T47D (cell line): ENCODE results near the gene TPP1.
A peak's percentile ranks its signal among the peaks of the same experiment; 100 is the strongest.

Experiments used
- DNase-seq, 2 experiments: peaks; one replicate each; pipeline versions ENCODE4 v3.0.0 to v3.0.0-alpha.2; 2011 to 2012; ENCODE audit warnings: low read depth in 1 of 2, low spot score in 1 of 2
- JUND ChIP-seq: IDR thresholded peaks from 2 replicates; pipeline ENCODE4 v1.6.1; 2012; ENCODE audit warnings: low read depth
- in situ Hi-C: cut with HindIII; loops from 2 replicates; pipeline ENCODE4 v1.10.0; 2016; ENCODE audit warnings: low sequenced_read_pairs, low pct_unique_long_range_greater_than_20kb

The TPP1 gene

DNA sequence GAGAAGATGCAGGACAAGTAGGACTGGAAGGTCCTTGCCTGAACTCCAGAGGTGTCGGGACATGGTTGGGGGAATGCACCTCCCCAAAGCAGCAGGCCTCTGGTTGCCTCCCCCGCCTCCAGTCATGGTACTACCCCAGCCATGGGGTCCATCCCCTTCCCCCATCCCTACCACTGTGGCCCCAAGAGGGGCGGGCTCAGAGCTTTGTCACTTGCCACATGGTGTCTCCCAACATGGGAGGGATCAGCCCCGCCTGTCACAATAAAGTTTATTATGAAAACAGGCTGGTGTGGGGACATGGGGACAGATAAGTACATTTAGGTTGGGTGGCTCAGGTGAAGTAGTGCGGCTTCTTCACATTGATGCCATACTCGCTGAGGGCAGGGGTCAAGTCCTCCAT is 8.6 kb downstream of the TPP1 start:
- no peak for TF ChIP-seq JUND
- DNase-seq, result no peak
- in situ Hi-C loops, result no loop called here

DNA sequence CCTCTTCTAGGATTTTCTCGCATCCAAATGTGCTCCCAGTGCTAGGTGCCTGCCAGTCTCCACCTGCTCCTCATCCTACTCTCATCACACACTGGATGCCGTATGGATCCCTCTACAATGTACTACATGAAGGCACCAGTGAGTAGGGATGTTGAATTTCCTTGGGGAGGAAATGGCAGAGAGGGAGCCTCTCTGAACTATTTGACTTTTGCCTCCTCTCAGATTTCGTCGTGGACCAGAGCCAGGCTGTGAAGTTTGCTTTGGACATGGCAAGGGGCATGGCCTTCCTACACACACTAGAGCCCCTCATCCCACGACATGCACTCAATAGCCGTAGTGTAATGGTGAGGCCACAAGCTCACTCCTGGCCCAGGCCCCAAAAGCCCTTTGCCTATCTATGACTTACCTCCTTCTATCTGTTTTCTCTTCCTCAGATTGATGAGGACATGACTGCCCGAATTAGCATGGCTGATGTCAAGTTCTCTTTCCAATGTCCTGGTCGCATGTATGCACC is 9.7 kb downstream of the TPP1 start:
- in situ Hi-C loops, result no loop called here
- TF ChIP-seq JUND, result no peak
- DNase-seq, result no peak

DNA sequence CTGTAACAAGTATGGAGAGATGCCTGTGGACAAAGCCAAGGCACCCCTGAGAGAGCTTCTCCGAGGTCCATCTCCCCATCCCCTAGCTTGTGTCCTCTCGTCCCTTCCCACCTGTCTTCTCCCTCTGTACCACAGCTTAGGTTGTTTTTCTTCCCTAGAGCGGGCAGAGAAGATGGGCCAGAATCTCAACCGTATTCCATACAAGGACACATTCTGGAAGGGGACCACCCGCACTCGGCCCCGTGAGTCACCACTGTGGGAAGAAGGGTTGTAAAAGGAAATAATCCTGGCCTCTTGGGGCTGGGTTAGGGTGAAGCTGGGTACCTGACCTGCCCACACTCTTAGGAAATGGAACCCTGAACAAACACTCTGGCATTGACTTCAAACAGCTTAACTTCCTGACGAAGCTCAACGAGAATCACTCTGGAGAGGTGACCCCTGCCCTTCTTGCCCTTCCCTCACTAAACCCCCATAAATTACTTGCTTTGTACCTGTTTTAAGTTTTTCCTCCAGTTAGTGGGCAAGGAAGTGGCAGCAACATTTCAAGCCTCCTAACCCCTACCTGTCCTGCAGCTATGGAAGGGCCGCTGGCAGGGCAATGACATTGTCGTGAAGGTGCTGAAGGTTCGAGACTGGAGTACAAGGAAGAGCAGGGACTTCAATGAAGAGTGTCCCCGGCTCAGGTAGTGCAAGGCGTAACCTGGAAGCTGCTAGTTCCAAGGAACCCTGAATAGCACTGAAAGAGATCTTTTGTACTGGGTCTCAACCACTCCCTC is 10.3 kb downstream of the TPP1 start:
- DNase-seq, result no peak
- TF ChIP-seq JUND, result no peak
- in situ Hi-C loops, result no loop called here

DNA sequence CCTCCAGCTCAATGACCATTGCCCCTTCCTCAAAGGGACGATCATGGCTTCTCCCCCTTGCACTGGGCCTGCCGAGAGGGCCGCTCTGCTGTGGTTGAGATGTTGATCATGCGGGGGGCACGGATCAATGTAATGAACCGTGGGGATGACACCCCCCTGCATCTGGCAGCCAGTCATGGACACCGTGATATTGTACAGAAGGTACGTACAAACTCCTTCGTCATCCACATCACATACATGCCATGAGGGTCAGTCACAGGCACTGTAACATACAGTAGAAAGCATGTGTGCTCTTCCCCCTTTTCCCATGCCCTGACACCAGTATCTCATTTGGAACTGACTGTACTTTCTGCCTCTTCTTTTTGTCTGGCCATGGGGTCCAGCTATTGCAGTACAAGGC is 11.2 kb downstream of the TPP1 start:
- TF ChIP-seq JUND, result no peak
- no peak for DNase-seq
- in situ Hi-C loops, result no loop called here

DNA sequence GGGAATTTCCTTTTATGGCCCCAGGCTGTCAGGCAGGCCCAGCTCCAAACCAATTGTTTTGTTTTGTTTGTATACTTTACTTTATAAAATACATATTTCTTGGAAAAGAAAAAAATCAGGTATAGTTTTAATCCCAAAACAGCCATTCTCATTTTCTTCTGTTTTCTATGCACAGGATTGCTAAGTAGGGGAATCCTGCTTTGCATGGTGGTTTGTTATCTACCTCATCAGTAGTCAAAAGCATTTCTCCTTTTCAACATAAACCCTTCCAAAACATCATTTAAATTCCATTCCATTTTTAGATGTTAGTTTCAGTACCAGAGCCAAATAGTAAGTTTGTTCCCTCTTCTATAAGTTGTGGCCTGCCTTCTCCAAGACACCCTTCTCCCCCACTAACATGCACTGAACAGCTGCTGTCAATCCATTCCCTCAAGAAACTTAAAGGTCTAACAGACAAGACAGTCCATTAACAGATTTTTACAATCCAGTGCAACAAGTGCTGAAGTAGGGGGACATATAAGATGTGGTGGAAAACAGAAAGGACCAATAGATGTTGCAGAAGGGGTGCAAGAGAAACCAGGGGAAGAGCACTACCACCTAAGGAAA is 11.9 kb downstream of the TPP1 start:
- DNase-seq, result no peak
- TF ChIP-seq JUND, result no peak
- in situ Hi-C loops, result no loop called here

DNA sequence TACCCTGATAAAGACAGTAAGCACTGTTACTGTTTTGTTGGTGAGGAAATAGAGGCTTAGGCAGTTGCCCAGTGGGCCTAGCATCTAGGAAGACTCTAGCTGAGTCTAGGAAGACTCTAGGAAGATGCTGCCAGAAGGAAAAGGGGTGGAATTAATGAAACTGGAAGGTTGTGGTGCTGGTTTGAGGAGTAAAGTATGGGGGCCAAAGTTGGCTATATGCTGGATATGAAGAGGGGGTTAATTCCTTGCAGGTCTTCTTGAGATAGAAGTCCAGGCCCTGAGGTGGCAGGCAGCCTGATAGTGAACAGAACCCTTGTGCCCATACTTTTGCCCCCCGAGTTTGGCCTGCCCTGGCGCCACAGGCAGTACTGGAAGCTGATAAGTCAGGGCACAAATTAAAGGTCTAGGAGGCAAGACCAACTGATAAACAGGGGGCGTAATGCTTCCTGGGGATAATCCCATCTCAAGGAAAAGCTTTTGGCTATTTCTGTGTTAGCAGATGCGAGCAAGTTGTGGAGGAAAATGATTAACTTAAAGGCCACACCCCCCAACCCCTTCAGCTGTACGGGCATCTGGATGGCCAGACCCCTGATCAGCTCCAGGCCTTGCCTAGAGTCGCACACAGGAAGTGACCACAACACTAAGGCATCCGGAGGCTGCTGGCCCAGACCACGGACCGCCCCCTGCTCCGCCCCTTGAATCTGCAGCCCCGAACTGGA is 12.6 kb downstream of the TPP1 start:
- TF ChIP-seq JUND, result peak; percentile 8; the same call in 1 of the 2 replicates
- in situ Hi-C loops, result no loop called here
- peak; percentile 54 to 75 for DNase-seq

DNA sequence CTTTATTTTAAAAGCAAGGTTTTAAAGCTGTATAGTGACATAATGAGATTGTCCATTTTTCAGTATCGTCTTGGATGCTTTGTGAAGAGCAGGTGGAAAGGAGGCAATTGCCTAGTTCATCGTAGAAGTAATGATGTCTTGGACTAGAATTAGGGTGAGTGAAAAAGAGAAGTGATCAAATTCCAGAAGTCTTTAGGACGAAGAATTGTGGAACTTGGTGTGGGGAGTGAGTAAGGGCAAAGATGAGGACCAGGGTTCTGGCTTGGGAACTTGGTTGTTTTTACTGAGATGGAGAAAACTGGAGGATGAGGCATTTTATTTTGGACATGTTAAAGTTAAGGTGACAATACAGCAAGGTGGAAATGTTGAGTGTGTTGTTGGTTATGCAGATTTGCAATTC is 14.4 kb downstream of the TPP1 start:
- no peak for TF ChIP-seq JUND
- in situ Hi-C loops, result no loop called here
- no peak for DNase-seq

DNA sequence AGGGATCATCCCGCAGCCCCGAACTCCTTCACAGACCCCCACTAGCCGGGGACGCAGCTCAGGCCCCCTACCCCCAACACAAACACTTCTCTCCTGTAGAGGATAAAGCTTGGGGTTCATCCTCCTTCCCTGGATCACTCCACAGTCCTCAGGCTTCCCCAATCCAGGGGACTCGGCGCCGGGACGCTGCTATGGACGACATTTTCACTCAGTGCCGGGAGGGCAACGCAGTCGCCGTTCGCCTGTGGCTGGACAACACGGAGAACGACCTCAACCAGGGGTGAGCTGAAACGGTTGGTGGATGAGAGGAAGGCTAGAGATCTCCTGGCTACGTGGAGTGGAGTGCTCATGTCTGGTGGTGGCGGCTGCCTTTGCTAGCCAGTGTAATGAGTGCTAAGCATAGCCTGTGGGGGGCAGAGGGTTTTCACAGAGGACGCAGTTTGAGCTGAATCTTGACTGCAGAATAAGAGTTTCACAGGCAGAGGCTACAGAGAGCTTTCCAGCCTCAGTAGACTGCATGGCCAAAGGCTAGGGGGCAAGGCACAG is 15.1 kb downstream of the TPP1 start:
- in situ Hi-C loops, result no loop called here
- no peak for TF ChIP-seq JUND
- DNase-seq, result peak in 1 of 2 experiments; percentile 56

DNA sequence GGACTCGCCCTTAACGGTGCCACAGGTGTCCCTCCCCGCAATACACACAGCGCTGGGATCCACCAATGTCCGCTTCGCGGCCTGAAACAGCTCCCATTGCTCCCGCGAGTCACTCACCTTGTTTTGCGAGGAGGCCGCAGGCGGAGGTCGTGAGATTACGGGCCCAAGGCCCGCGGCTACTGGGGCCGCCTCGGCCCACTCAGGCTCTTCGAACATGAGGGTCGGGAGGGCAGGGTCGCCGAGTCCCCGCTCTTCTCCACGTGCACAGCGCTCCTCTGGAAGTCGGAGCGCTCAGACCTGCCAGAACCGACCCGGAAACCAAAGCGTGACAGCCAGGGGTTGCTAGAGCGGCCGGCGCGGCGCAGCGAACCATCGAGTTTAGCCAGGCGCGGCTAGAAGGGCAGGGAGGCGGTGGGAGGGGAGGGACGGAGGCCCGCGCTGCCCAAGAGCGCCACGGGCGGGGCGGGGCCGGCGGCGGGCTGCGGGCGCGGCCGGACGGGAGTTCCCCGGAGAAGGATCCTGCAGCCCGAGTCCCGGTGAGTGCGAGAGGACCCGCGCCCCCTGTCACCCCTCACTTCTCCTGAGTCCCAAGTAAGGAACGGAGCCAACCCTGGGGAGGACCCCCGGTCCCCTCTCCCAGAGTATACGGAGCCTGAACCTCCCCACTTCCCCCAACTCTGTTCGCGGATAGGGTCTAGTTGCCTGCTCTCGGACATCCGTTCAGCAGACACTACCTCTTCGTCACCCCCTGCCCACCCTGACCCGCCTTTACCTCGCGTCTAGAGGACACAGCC is 15.7 kb downstream of the TPP1 start, which contains the start of the genes ILK and RRP8:
Gene ILK, plus strand, starts transcription at position 488 of the 794 bp plus-strand sequence. CDS start 498 bp downstream, outside the sequence.
Gene RRP8, minus strand, starts transcription at position 330 of the 794 bp plus-strand sequence. Its CDS starts 114 bp downstream, at position 216.
- DNase-seq, result peak; percentile 77 to 89
- in situ Hi-C loops, result no loop called here
- no peak for TF ChIP-seq JUND

DNA sequence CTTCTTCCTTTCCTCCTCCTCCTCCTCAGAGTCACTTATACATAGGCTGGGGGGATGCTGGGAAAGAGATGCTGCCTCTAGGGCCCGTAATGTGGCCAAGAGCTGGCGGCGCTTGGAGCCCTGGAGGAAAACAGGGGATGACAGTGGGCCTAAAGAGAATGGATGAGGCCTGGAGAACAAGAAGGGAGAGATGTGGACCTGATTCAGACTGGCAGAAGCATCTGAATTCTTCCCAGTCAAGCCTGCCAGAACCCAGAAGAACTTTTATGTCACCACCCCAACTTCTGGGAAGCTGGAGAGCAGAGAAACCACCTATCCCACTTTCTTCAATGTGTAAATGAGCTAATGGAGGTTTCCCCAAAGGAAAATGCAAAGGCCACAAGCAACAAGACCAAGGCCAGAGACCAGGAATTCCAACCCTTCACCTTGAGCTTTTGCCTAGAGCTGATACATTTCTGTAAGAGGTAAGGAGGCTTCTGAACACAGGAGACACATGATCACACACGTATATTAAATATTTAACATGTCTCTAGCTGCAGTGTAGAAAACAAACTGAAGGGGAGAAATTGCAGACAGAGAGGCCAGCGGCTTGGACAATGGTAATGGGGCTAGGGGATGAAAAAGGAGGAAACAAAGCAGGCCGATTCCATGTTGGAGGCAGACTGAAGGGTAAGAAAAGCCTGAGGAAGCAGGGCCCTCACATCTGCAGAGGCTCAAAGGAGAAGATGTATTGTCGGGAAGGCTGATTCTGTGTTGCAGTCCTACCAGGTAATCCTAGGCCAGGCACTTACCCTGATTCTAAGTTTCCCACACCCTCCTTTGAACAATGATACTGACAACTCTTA is 16.9 kb downstream of the TPP1 start:
- TF ChIP-seq JUND, result no peak
- no peak for DNase-seq
- in situ Hi-C loops, result no loop called here

DNA sequence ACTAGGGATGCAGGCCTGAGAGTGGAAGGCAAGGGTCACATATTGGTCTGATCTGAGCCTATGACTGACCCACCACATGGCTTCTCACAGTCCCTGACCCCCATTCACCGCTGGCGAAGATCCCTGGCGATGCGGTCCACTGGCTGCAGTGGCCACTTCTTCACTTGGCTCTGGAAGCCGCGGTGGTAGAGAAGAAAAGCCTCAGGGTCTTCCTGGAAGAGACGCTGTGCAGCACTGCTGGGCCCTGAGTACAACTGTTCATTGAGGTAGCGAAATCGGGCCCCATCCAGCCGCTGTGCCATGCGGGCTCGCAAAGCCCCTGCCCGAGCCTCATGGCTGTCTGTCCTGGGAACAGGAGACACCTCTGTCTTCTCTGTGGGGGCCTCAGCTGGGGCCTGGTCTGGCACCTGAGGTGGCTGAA is 18.2 kb downstream of the TPP1 start:
- in situ Hi-C loops, result no loop called here
- DNase-seq, result no peak
- TF ChIP-seq JUND, result no peak
